HG03565 (cell line): Measurements from ENCODE around the gene TTC34.
A peak's percentile ranks its signal among the peaks of the same experiment; 100 is the strongest.

Source experiments
- ATAC-seq: cut with Tn5 transposase; IDR thresholded peaks from one replicate; pipeline ENCODE4 v1.9.1; 2021; ENCODE audit warnings: mild to moderate bottlenecking, moderate library complexity; ENCODE audit not compliant: unreplicated experiment

Gene TTC34

GRCh38 chr1:2594001-2594640 is 207.4 kb downstream of the TTC34 start:
- ATAC-seq = no peak

GRCh38 chr1:2593251-2593878 is 208.1 kb downstream of the TTC34 start:
- no peak for ATAC-seq

- no peak for ATAC-seq
Measured at GRCh38 chr1:2592672-2593071, 208.8 kb downstream of the TTC34 start.

GRCh38 chr1:2591581-2592261 is 209.8 kb downstream of the TTC34 start:
- ATAC-seq = no peak

- no peak for ATAC-seq
Measured at GRCh38 chr1:2591233-2591580, 210.3 kb downstream of the TTC34 start.

- ATAC-seq = no peak
Measured at GRCh38 chr1:2590233-2591141, 211.0 kb downstream of the TTC34 start.

- ATAC-seq = no peak
Measured at GRCh38 chr1:2589431-2590232, 211.9 kb downstream of the TTC34 start.

- ATAC-seq = no peak
Measured at GRCh38 chr1:2588661-2589430, 212.6 kb downstream of the TTC34 start.

- ATAC-seq = no peak
Measured at GRCh38 chr1:2587860-2588571, 213.5 kb downstream of the TTC34 start.

- no peak for ATAC-seq
Measured at GRCh38 chr1:2587071-2587859, 214.2 kb downstream of the TTC34 start.

GRCh38 chr1:2586154-2587070 is 215.1 kb downstream of the TTC34 start, which contains the start of gene PRXL2B:
PRXL2B (plus strand) TSS chr1:2586777; CDS start chr1:2586886, 109 bp downstream.
- peak; percentile 55 for ATAC-seq
